Measurements from ENCODE around the gene DCAF8L2. TPM values are rescaled to one million over a fixed set of nuclear protein-coding genes. Genes with fewer than 3 reads are reported as not detected.
"Not testable (repeated sequence)": the region's sequence is repeated elsewhere in the genome, so short reads cannot be mapped to it uniquely, and the experiment has no call there.

Gene DCAF8L2
- total and polyA plus RNA-seq, 9 of the 15 experiments (the other 6 are each of a cell fraction or from before 2014, with no cell fraction given): not detected

DNA sequence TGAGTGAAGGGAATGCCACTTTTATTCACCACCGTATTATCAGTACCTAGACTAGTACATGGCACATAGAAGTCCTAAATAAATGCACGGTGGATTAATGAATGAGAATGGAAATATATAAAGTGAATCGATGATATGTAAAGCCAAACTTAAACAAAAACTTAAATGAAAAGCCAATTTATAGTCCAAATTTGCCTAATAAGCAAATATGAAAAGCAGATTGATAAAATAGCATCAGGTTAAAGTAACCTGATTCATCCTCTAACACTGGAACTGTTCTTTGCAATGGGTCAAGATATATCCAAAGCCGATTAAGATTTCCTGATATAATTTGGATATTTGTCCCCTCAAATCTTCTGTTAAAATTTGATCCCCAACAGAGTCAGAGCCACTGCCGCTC, 150.8 kb downstream of the DCAF8L2 start:
- Histone ChIP-seq H3K9ac (ENCODE audit: insufficient read depth in 1 of 2, low read depth in 2 of 2, low read length in 2 of 2) (no peak overlapping the region), H2AFZ (ENCODE audit: low read depth, low read length) (no peak overlapping the region), H3K27ac (ENCODE audit: extremely low read depth, low read depth, low read length) (no peak overlapping the region), H4K20me1 (replicated peaks; ENCODE audit: control insufficient read depth, insufficient read depth, low read length) (no peaks in the 10 kb centered on the region), H3K9me1 (ENCODE audit: control insufficient read depth, insufficient read depth, low read length) (no peaks in the 10 kb centered on the region), H3K27me3 (ENCODE audit: control insufficient read depth in 2 of 2, insufficient read depth in 2 of 2, low read length in 2 of 2) (no peaks in the 10 kb centered on the region), H3K4me3 (no peak overlapping the region), H3K4me2 (ENCODE audit: insufficient read depth, low read length) (no peak overlapping the region), H3K36me3 (ENCODE audit: control insufficient read depth, insufficient read depth, low read length) (no peaks in the 10 kb centered on the region), H3K4me1 (replicated peaks in 1 of 2; ENCODE audit: control insufficient read depth in 2 of 2, insufficient read depth in 2 of 2, low read length in 2 of 2) (no peaks in the 10 kb centered on the region), H3K9me3 (replicated peaks; ENCODE audit: control insufficient read depth, insufficient read depth, low read depth, low read length) (no peaks in the 10 kb centered on the region), H3K79me2 (ENCODE audit: control insufficient read depth, insufficient read depth, low read length) (no peaks in the 10 kb centered on the region)
- POLR2A ChIA-PET: no interaction called here
- TF ChIP-seq RCOR1 (IDR thresholded peaks at IDR 0.05; ENCODE audit: borderline replicate concordance in 1 of 2, low read depth in 2 of 2, low read length in 2 of 2) (no peak), ZNF316 (IDR thresholded peaks at IDR 0.05) (peak; percentile 22; the same call in 1 of the 2 replicates)
- no peak for FAIRE-seq
- DNase-seq (ENCODE audit: extremely low read depth in 1 of 4, low spot score in 3 of 4): no peak
- ATAC-seq: no peak
- WGBS (ENCODE audit: insufficient coverage, low coverage, missing lambda C conversion rate): 0% methylated on average over 3 of the region's 5 CpGs
- intact Hi-C loops (cut with micrococcal nuclease) (loop anchor here (5.0 kb wide), 1 partner anchor 166 kb away; no protein-coding TSS in a partner anchor), in situ Hi-C loops (cut with MboI) (no loop called here)
- BruUV-seq (replicated peaks): no TSS peak
- CTCF ChIA-PET (ENCODE audit: low intra/inter-chr PET ratio): no interaction called here

DNA sequence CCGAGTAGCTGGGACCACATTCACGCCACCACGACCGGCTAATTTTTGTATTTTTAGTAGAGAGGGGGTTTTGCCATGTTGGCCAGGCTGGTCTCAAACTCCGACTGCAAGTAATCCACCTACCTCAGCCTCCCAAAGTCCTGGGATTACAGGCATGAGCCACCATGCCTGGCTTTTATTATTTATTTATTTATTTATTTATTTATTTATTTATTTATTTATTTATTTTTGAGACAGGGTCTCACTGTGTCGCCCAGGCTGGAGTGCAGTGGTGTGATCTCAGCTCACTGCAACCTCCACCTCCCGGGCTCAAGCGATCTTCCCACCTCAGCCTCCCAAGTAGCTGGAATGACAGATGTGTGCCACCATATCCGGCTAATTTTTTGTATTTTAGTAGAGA, 153.4 kb downstream of the DCAF8L2 start:
- in situ Hi-C loops (cut with MboI); H3K27me3 ChIP-seq (ENCODE audit: control insufficient read depth in 2 of 2, insufficient read depth in 2 of 2, low read length in 2 of 2); ATAC-seq; FAIRE-seq; H3K36me3 ChIP-seq (ENCODE audit: control insufficient read depth, insufficient read depth, low read length); H3K79me2 ChIP-seq (ENCODE audit: control insufficient read depth, insufficient read depth, low read length); H3K4me3 ChIP-seq; CTCF ChIA-PET (ENCODE audit: low intra/inter-chr PET ratio); H3K4me1 ChIP-seq (replicated peaks in 1 of 2; ENCODE audit: control insufficient read depth in 2 of 2, insufficient read depth in 2 of 2, low read length in 2 of 2); H3K9me3 ChIP-seq (replicated peaks; ENCODE audit: control insufficient read depth, insufficient read depth, low read depth, low read length); BruUV-seq (replicated peaks); DNase-seq (ENCODE audit: extremely low read depth in 1 of 4, low spot score in 3 of 4); H2AFZ ChIP-seq (ENCODE audit: low read depth, low read length); H3K9me1 ChIP-seq (ENCODE audit: control insufficient read depth, insufficient read depth, low read length); H3K4me2 ChIP-seq (ENCODE audit: insufficient read depth, low read length); H3K27ac ChIP-seq (ENCODE audit: extremely low read depth, low read depth, low read length); H3K9ac ChIP-seq (ENCODE audit: insufficient read depth in 1 of 2, low read depth in 2 of 2, low read length in 2 of 2); H4K20me1 ChIP-seq (replicated peaks; ENCODE audit: control insufficient read depth, insufficient read depth, low read length): not testable (repeated sequence)
- POLR2A ChIA-PET: interaction anchor here (0.7 kb wide), 1 partner anchor 88 kb away, joined by 4 read pairs; no protein-coding TSS in a partner anchor
- WGBS (ENCODE audit: insufficient coverage, low coverage, missing lambda C conversion rate): 1% methylated on average over 8 of the region's 9 CpGs
- intact Hi-C loops (cut with micrococcal nuclease): loop anchor here (5.0 kb wide), 1 partner anchor 164 kb away; no protein-coding TSS in a partner anchor

All from K562 (cell line).